CD4-positive, CD25-positive, alpha-beta regulatory T cell (primary cell): ENCODE results near the gene IRX2. TPM values are rescaled to one million over a fixed set of nuclear protein-coding genes. Genes with fewer than 3 reads are reported as not detected.

Experiments
- ATAC-seq, 2 donors: fragments of 150-1000 bp; cut with Tn5 transposase; one replicate each; pipeline ENCODE4 v1.10.0; 2021; ENCODE audit warnings: low read depth in 2 of 2, moderate number of reproducible peaks in 2 of 2, moderate library complexity in 1 of 2
- DNase-seq, 3 donors: peaks; one replicate each; pipeline versions ENCODE4 v3.0.0 to v3.0.0-alpha.2; 2012 to 2022; ENCODE audit warnings: mixed read lengths in 1 of 3
- H3K27ac ChIP-seq: one replicate; pipeline ENCODE4 v1.7.0; 2013; ENCODE audit warnings: mild to moderate bottlenecking, low read length; ENCODE audit not compliant: insufficient read depth, poor library complexity, severe bottlenecking
- H3K27me3 ChIP-seq: one replicate; pipeline ENCODE4 v1.7.0; 2013; ENCODE audit warnings: low read length; ENCODE audit not compliant: control insufficient read depth, insufficient read depth
- H3K36me3 ChIP-seq: one replicate; pipeline ENCODE4 v1.7.0; 2013; ENCODE audit warnings: mild to moderate bottlenecking, low read length, moderate library complexity; ENCODE audit not compliant: control insufficient read depth, insufficient read depth
- H3K4me1 ChIP-seq: 2 replicates; pipeline ENCODE4 v1.7.0; 2013; ENCODE audit warnings: mild to moderate bottlenecking, low read length; ENCODE audit not compliant: insufficient read depth, control insufficient read depth, poor library complexity, severe bottlenecking
- H3K4me3 ChIP-seq: one replicate; pipeline ENCODE4 v1.7.0; 2013; ENCODE audit warnings: low read depth, mild to moderate bottlenecking, low read length, moderate library complexity
- H3K9me3 ChIP-seq, 2 experiments: 1 replicate in 1 of 2; 2 replicates in 1 of 2; pipeline ENCODE4 v1.7.0; 2013; ENCODE audit warnings: low read length in 2 of 2, mild to moderate bottlenecking in 1 of 2, moderate library complexity in 1 of 2; ENCODE audit not compliant: control insufficient read depth in 2 of 2
- H3K27ac Mint-ChIP-seq, 3 donors: one replicate each; pipeline ENCODE4 v1.8.0; 2020 to 2022; ENCODE audit warnings: mild to moderate bottlenecking in 3 of 3, mixed read lengths in 3 of 3, moderate library complexity in 2 of 3
- H3K27me3 Mint-ChIP-seq: one replicate; pipeline ENCODE4 v1.8.0; 2022; ENCODE audit warnings: mild to moderate bottlenecking, mixed read lengths
- H3K36me3 Mint-ChIP-seq: one replicate; pipeline ENCODE4 v1.8.0; 2020; ENCODE audit warnings: mixed read lengths
- H3K4me1 Mint-ChIP-seq, 4 donors: one replicate each; pipeline ENCODE4 v1.8.0; 2020 to 2022; ENCODE audit warnings: mixed read lengths in 4 of 4, mild to moderate bottlenecking in 1 of 4
- H3K4me3 Mint-ChIP-seq, 4 donors: one replicate each; pipeline ENCODE4 v1.8.0; 2020 to 2022; ENCODE audit warnings: mild to moderate bottlenecking in 4 of 4, mixed read lengths in 4 of 4, moderate library complexity in 3 of 4
- H3K9me3 Mint-ChIP-seq, 7 donors: one replicate each; pipeline ENCODE4 v1.8.0; 2020 to 2022; ENCODE audit warnings: mixed read lengths in 7 of 7, mild to moderate bottlenecking in 3 of 7, moderate library complexity in 2 of 7
- polyA plus RNA-seq, 4 donors: library from polyadenylated mRNA; unstranded; fragments of 300-500 nt; fragmentation: Illumina TruSeq; gene quantifications; one replicate each; pipeline ENCODE4 v1.2.3, GENCODE V29; 2021
- total RNA-seq: library from RNA; stranded (reverse); gene quantifications from one replicate; pipeline ENCODE4 v1.2.3, GENCODE V29; 2022

IRX2 gene
- total and polyA plus RNA-seq, 5 donors from 2014 or later: not detected

GRCh38 chr5:2708132-2708531, 43.3 kb downstream of the IRX2 start:
- ATAC-seq (no peak), DNase-seq (no peak)
- no peaks in the 10 kb centered on the region for H3K27me3 Mint-ChIP-seq
- Histone ChIP-seq H3K4me1 (no peaks in the 10 kb centered on the region), H3K27ac (no peak overlapping the region), H3K4me3 (no peak overlapping the region), H3K27me3 (no peaks in the 10 kb centered on the region), H3K9me3 (no peaks in the 10 kb centered on the region), H3K36me3 (no peaks in the 10 kb centered on the region)
- no peak overlapping the region for H3K27ac Mint-ChIP-seq
- no peaks in the 10 kb centered on the region for H3K4me1 Mint-ChIP-seq
- peaks cover 0 to 3% (median 0%) of the 10 kb centered on the region in 7 donors for H3K9me3 Mint-ChIP-seq
- no peak overlapping the region for H3K4me3 Mint-ChIP-seq
- H3K36me3 Mint-ChIP-seq: no peaks in the 10 kb centered on the region

- H3K27ac ChIP-seq: no peak overlapping the region
- ATAC-seq: no peak
- H3K9me3 ChIP-seq: no peaks in the 10 kb centered on the region
- no peak overlapping the region for H3K4me3 Mint-ChIP-seq
- no peaks in the 10 kb centered on the region for H3K27me3 Mint-ChIP-seq
- no peaks in the 10 kb centered on the region for H3K36me3 ChIP-seq
- no peaks in the 10 kb centered on the region for H3K36me3 Mint-ChIP-seq
- no peak overlapping the region for H3K4me3 ChIP-seq
- no peak overlapping the region for H3K27ac Mint-ChIP-seq
- no peaks in the 10 kb centered on the region for H3K4me1 ChIP-seq
- peaks cover 0 to 3% (median 0%) of the 10 kb centered on the region in 7 donors for H3K9me3 Mint-ChIP-seq
- no peaks in the 10 kb centered on the region for H3K27me3 ChIP-seq
- DNase-seq: no peak
- H3K4me1 Mint-ChIP-seq: no peaks in the 10 kb centered on the region
Observed at GRCh38 chr5:2705861-2706260, 45.6 kb downstream of the IRX2 start.

- Mint-ChIP-seq H3K4me3 (no peak overlapping the region), H3K27ac (no peak overlapping the region), H3K36me3 (no peaks in the 10 kb centered on the region), H3K27me3 (no peaks in the 10 kb centered on the region), H3K4me1 (no peaks in the 10 kb centered on the region), H3K9me3 (peaks cover 0 to 3% (median 0%) of the 10 kb centered on the region in 7 donors)
- H3K36me3 ChIP-seq: no peaks in the 10 kb centered on the region
- H3K27me3 ChIP-seq: no peaks in the 10 kb centered on the region
- H3K9me3 ChIP-seq: no peaks in the 10 kb centered on the region
- ATAC-seq: no peak
- H3K27ac ChIP-seq: no peak overlapping the region
- no peak overlapping the region for H3K4me3 ChIP-seq
- no peaks in the 10 kb centered on the region for H3K4me1 ChIP-seq
- no peak for DNase-seq
Observed at GRCh38 chr5:2704806-2705645, 46.5 kb downstream of the IRX2 start.

- H3K36me3 Mint-ChIP-seq: no peaks in the 10 kb centered on the region
- no peaks in the 10 kb centered on the region for H3K4me1 ChIP-seq
- ATAC-seq: no peak
- H3K27me3 Mint-ChIP-seq: no peaks in the 10 kb centered on the region
- no peaks in the 10 kb centered on the region for H3K27me3 ChIP-seq
- no peak overlapping the region for H3K27ac ChIP-seq
- no peaks in the 10 kb centered on the region for H3K4me1 Mint-ChIP-seq
- DNase-seq: no peak
- peaks cover 0 to 3% (median 0%) of the 10 kb centered on the region in 7 donors for H3K9me3 Mint-ChIP-seq
- no peak overlapping the region for H3K27ac Mint-ChIP-seq
- H3K4me3 Mint-ChIP-seq: no peak overlapping the region
- H3K9me3 ChIP-seq: no peaks in the 10 kb centered on the region
- no peak overlapping the region for H3K4me3 ChIP-seq
- no peaks in the 10 kb centered on the region for H3K36me3 ChIP-seq
Observed at GRCh38 chr5:2704111-2704510, 47.4 kb downstream of the IRX2 start.

- H3K27me3 Mint-ChIP-seq: no peaks in the 10 kb centered on the region
- Histone ChIP-seq H3K27ac (no peak overlapping the region), H3K4me1 (no peaks in the 10 kb centered on the region), H3K36me3 (no peaks in the 10 kb centered on the region), H3K4me3 (no peak overlapping the region), H3K27me3 (no peaks in the 10 kb centered on the region), H3K9me3 (no peaks in the 10 kb centered on the region)
- no peak overlapping the region for H3K4me3 Mint-ChIP-seq
- H3K27ac Mint-ChIP-seq: no peak overlapping the region
- peaks cover 0 to 3% (median 1%) of the 10 kb centered on the region in 7 donors for H3K9me3 Mint-ChIP-seq
- H3K4me1 Mint-ChIP-seq: no peaks in the 10 kb centered on the region
- H3K36me3 Mint-ChIP-seq: no peaks in the 10 kb centered on the region
- no peak for ATAC-seq
- no peak for DNase-seq
Observed at GRCh38 chr5:2703615-2704014, 47.9 kb downstream of the IRX2 start.

- H3K27ac ChIP-seq: no peak overlapping the region
- Mint-ChIP-seq H3K36me3 (no peaks in the 10 kb centered on the region), H3K27ac (no peak overlapping the region), H3K27me3 (no peaks in the 10 kb centered on the region), H3K4me3 (no peak overlapping the region), H3K9me3 (peaks cover 0 to 3% (median 1%) of the 10 kb centered on the region in 7 donors), H3K4me1 (no peaks in the 10 kb centered on the region)
- DNase-seq (no peak), ATAC-seq (no peak)
- no peaks in the 10 kb centered on the region for H3K27me3 ChIP-seq
- no peak overlapping the region for H3K4me3 ChIP-seq
- no peaks in the 10 kb centered on the region for H3K36me3 ChIP-seq
- H3K9me3 ChIP-seq: no peaks in the 10 kb centered on the region
- no peaks in the 10 kb centered on the region for H3K4me1 ChIP-seq
Observed at GRCh38 chr5:2703041-2703440, 48.4 kb downstream of the IRX2 start.

GRCh38 chr5:2702096-2702879, 49.2 kb downstream of the IRX2 start:
- H3K9me3 Mint-ChIP-seq: peaks cover 0 to 3% (median 1%) of the 10 kb centered on the region in 7 donors
- Histone ChIP-seq H3K4me1 (no peaks in the 10 kb centered on the region), H3K27me3 (no peaks in the 10 kb centered on the region), H3K36me3 (no peaks in the 10 kb centered on the region), H3K4me3 (no peak overlapping the region), H3K9me3 (no peaks in the 10 kb centered on the region), H3K27ac (no peak overlapping the region)
- ATAC-seq (no peak), DNase-seq (no peak)
- H3K4me3 Mint-ChIP-seq: no peak overlapping the region
- no peaks in the 10 kb centered on the region for H3K4me1 Mint-ChIP-seq
- no peaks in the 10 kb centered on the region for H3K27me3 Mint-ChIP-seq
- H3K27ac Mint-ChIP-seq: no peak overlapping the region
- no peaks in the 10 kb centered on the region for H3K36me3 Mint-ChIP-seq
